Uterus (tissue), 4 donors: ENCODE results near the gene FBL. TPM values are rescaled to one million over a fixed set of nuclear protein-coding genes. Genes with fewer than 3 reads are reported as not detected.

Experiments used
- DNase-seq, 2 donors: peaks; one replicate each; pipeline ENCODE4 v3.0.0-alpha.2; 2019 to 2020
- H3K27ac ChIP-seq, 2 donors: fragments of 200-600 bp; sonication (generic); 1 replicate in 1 of 2; 2 replicates in 1 of 2; pipeline ENCODE4 v1.5.1; 2016 to 2018
- H3K27me3 ChIP-seq, 2 donors: fragments of 200-600 bp; sonication (generic); one replicate each; pipeline ENCODE4 v1.5.1; 2018 to 2019; ENCODE audit warnings: control low read depth in 1 of 2
- H3K36me3 ChIP-seq, 2 donors: fragments of 200-600 bp; sonication (generic); one replicate each; pipeline ENCODE4 v1.5.1; 2019; ENCODE audit warnings: control low read depth in 1 of 2
- H3K4me1 ChIP-seq, 2 donors: fragments of 200-600 bp; sonication (generic); one replicate each; pipeline ENCODE4 v1.5.1; 2018 to 2019; ENCODE audit warnings: control low read depth in 1 of 2
- H3K4me3 ChIP-seq, 2 donors: fragments of 200-600 bp; sonication (generic); 1 replicate in 1 of 2; 2 replicates in 1 of 2; pipeline ENCODE4 v1.5.1; 2018 to 2019; ENCODE audit warnings: mild to moderate bottlenecking in 1 of 2
- H3K9me3 ChIP-seq, 2 donors: fragments of 200-600 bp; sonication (generic); one replicate each; pipeline ENCODE4 v1.5.1; 2019; ENCODE audit warnings: control low read depth in 1 of 2
- CTCF ChIP-seq, 4 experiments: fragments of 200-600 bp in 2 of 4; fragments of 450-650 bp in 2 of 4; sonication (generic) in 2 of 4; IDR thresholded peaks; one replicate each; pipeline ENCODE4 v1.5.1; 2016 to 2019; ENCODE audit warnings: antibody characterized with exemption in 4 of 4, mild to moderate bottlenecking in 2 of 4, moderate library complexity in 1 of 4
- POLR2A ChIP-seq, 2 donors: fragments of 450-650 bp; IDR thresholded peaks; one replicate each; pipeline ENCODE4 v1.6.1; 2016; ENCODE audit warnings: antibody characterized with exemption in 2 of 2, mild to moderate bottlenecking in 1 of 2, moderate library complexity in 1 of 2
- intact Hi-C: fragments of 100-400 bp; cut with DNase I; formaldehyde crosslinking; loops from one replicate; pipeline ENCODE4 v1.15.1; 2023; ENCODE audit warnings: low total_unique reads
- total RNA-seq, 4 donors: library from RNA; depleted of rRNA in 3 of 4; stranded (reverse); fragments of >200 nt in 3 of 4; gene quantifications; one replicate each; pipeline versions ENCODE4 v1.1.0 to v1.2.4, GENCODE V29; 2014 to 2023
- donor health status: DM: yes; HTN: yes; CAD: no.

Gene FBL
- total RNA-seq, 4 donors from 2014 or later, result 71.7 to 327 (median 277) TPM

- DNase-seq, result peak in 1 of 2 donors; percentile 55
- Histone ChIP-seq H3K4me3 (no peak overlapping the region), H3K36me3 (no peaks in the 10 kb centered on the region), H3K27ac (no peak overlapping the region), H3K4me1 (no peaks in the 10 kb centered on the region), H3K9me3 (no peaks in the 10 kb centered on the region), H3K27me3 (no peaks in the 10 kb centered on the region)
- no peak for TF ChIP-seq POLR2A (IDR thresholded peaks at IDR 0.05)
- TF ChIP-seq CTCF (IDR thresholded peaks at IDR 0.05), result no peak
- intact Hi-C loops, result no loop called here
These were observed 12.4 kb upstream of the FBL start for GRCh38 chr19:39858541-39858940.

- TF ChIP-seq CTCF (IDR thresholded peaks at IDR 0.05) (no peak), POLR2A (IDR thresholded peaks at IDR 0.05) (no peak)
- Histone ChIP-seq H3K27ac (no peak overlapping the region), H3K4me3 (no peak overlapping the region), H3K27me3 (no peaks in the 10 kb centered on the region), H3K36me3 (no peaks in the 10 kb centered on the region), H3K9me3 (no peaks in the 10 kb centered on the region), H3K4me1 (no peaks in the 10 kb centered on the region)
- intact Hi-C loops, result no loop called here
- DNase-seq, result no peak
These were observed 6.7 kb upstream of the FBL start for GRCh38 chr19:39852882-39853281.

GRCh38 chr19:39850892-39851291, 4.7 kb upstream of the FBL start:
- H3K4me3 ChIP-seq, result no peak overlapping the region
- no peaks in the 10 kb centered on the region for H3K27me3 ChIP-seq
- TF ChIP-seq CTCF (IDR thresholded peaks at IDR 0.05), result no peak
- no peak for TF ChIP-seq POLR2A (IDR thresholded peaks at IDR 0.05)
- DNase-seq, result no peak
- no peaks in the 10 kb centered on the region for H3K36me3 ChIP-seq
- no peak overlapping the region for H3K27ac ChIP-seq
- intact Hi-C loops, result no loop called here
- H3K9me3 ChIP-seq, result no peaks in the 10 kb centered on the region
- no peaks in the 10 kb centered on the region for H3K4me1 ChIP-seq

- Histone ChIP-seq H3K9me3 (no peaks in the 10 kb centered on the region), H3K4me3 (no peak overlapping the region), H3K27me3 (no peaks in the 10 kb centered on the region), H3K36me3 (no peaks in the 10 kb centered on the region), H3K27ac (no peak overlapping the region), H3K4me1 (no peaks in the 10 kb centered on the region)
- no peak for DNase-seq
- intact Hi-C loops, result no loop called here
- TF ChIP-seq POLR2A (IDR thresholded peaks at IDR 0.05) (no peak), CTCF (IDR thresholded peaks at IDR 0.05) (no peak)
These were observed 2.2 kb upstream of the FBL start for GRCh38 chr19:39848392-39848791.

GRCh38 chr19:39847525-39847924, 1.3 kb upstream of the FBL start:
- TF ChIP-seq CTCF (IDR thresholded peaks at IDR 0.05), result no peak
- TF ChIP-seq POLR2A (IDR thresholded peaks at IDR 0.05), result no peak
- H3K4me1 ChIP-seq, result no peaks in the 10 kb centered on the region
- no peak overlapping the region for H3K4me3 ChIP-seq
- H3K27ac ChIP-seq, result no peak overlapping the region
- intact Hi-C loops, result no loop called here
- DNase-seq, result no peak
- H3K9me3 ChIP-seq, result no peaks in the 10 kb centered on the region
- H3K27me3 ChIP-seq, result no peaks in the 10 kb centered on the region
- H3K36me3 ChIP-seq, result no peaks in the 10 kb centered on the region
